ENCODE results near the gene SDHD.

GRCh38 chr11:112123129-112123528, 36.5 kb downstream of the SDHD start:
- TF ChIP-seq PATZ1 (CRISPR knock-in tag; IDR thresholded peaks at IDR 0.05; ENCODE audit: borderline replicate concordance), result no peak
- no peak for TF ChIP-seq SNAI2 (CRISPR knock-in tag; IDR thresholded peaks at IDR 0.05)
- no peak for TF ChIP-seq ZNF70 (CRISPR knock-in tag; IDR thresholded peaks at IDR 0.05)
- no peak for TF ChIP-seq ZC3H10 (CRISPR knock-in tag; IDR thresholded peaks at IDR 0.05)
- TF ChIP-seq CREB5 (CRISPR knock-in tag; IDR thresholded peaks at IDR 0.05; ENCODE audit: low read depth), result no peak
- no peak for TF ChIP-seq ARNTL (CRISPR knock-in tag; IDR thresholded peaks at IDR 0.05; ENCODE audit: borderline replicate concordance, low read depth)
- TF ChIP-seq ZFP3 (CRISPR knock-in tag; IDR thresholded peaks at IDR 0.05), result no peak
- no peak for TF ChIP-seq ZNF565 (CRISPR knock-in tag; conservative IDR thresholded peaks at IDR 0.05; ENCODE audit: low read depth)
- TF ChIP-seq CSRNP3 (CRISPR knock-in tag; IDR thresholded peaks at IDR 0.05), result no peak
